Amniotic epithelial cell (primary cell): Measurements from ENCODE around the gene PLPPR1.
"Not testable (repeated sequence)": the region's sequence is repeated elsewhere in the genome, so short reads cannot be mapped to it uniquely, and the experiment has no call there.

Source experiments
- DNase-seq: peaks from one replicate; pipeline ENCODE4 v3.0.0-alpha.2; 2010; ENCODE audit warnings: low read depth

Gene PLPPR1

DNA sequence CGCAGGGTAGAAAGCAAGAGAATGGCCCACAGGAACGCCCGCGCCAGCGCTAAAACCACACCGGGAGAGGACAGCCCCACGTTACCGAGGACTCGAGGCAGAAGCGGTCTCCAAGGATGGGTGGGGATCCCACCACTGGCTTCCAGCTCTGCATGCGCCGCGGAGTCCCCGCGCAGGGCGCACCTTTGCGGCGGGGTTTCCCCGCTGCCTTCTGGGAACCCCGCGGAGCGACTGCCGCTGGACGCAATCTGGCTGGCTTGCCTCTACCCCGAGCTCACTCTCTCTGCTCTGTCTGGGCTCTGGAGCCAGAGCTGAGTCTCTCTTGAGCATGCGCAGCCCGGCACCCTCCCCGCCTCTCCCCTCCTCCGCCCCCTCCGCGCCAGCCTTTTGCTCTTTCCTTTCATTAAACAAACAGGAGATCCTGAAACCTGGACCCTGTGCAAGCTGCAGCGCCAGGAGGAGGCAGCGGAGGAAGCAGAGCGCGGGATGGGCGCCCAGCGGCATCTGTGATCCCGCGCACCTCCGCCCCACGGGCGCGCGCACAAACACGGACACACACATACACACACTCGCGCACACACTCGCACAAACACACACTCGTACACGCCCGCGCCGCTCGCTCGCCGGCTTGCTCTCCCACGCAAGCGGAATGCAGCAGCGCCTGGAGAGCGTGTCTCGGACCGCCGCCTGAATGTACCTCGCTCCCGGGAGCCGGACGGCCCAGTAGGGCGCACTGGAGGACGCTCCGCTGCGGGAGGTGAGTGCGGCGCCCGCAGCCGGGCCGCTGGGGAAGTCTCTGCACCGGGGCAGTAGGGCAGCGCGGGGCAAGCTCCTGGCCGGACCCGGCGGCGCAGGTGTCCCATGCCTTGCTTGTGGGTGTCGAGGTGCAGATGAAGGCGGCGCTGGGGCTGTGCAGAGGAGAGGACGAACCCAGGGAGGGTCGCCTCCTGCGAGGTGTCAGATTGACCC is at the start of gene PLPPR1:
Gene PLPPR1, plus strand, starts transcription at position 382 of the 969 bp plus-strand sequence.
- peak; percentile 12 for DNase-seq

DNA sequence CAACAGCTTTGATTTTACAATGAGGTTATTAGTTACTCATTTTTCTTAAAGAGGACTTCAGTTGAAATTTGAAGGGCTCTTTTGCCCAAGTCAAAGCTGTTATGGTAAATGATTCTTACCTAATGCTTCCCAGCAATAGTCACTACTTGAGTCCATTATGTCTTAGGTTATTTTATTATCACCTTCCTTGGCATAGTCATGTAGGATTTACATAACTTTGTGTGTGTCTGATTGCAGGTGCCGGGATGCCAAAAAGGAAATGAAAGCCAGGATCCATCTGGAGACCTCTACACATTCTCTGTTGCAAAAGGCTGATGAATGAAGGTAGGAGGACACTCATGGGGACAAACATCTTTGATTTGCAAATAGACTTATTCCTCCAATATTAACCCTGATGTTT is 38.8 kb upstream of the PLPPR1 start:
- no peak for DNase-seq

DNA sequence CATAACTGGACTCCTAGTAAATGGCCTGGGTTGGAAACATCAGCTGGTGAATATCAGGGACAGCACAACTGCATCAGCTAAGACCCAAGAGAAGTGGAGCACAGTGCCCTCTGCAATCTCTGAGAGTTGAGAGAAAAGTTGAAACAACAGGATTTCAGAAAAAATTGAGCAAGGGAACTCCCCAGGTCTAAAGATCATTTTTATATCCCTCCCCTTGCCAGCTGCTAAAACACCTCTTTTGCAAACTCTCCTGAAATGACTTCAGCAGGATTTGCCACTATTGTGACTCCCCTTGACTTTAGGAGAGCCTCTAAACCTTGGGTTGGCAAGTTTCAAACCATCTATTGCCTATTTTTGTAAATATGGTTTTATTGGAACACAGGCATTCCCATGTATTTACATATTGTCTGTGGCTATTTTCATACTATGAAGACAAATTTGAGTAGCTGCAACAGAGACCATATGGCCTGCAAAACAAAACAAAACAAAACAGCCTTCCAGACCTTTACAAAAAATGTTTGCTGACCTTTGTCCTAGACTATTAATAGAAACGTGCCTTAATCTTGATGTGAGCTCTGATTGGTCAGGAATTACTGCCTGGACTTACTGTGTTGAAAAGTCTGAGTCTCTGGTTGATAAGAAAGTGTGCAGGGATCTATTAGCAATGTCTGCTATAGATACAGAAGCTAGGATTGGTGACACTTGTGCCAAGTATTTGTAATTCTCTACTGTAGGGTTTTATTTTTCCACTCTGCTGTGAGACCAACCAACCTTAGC is 37.7 kb upstream of the PLPPR1 start:
- DNase-seq: no peak

DNA sequence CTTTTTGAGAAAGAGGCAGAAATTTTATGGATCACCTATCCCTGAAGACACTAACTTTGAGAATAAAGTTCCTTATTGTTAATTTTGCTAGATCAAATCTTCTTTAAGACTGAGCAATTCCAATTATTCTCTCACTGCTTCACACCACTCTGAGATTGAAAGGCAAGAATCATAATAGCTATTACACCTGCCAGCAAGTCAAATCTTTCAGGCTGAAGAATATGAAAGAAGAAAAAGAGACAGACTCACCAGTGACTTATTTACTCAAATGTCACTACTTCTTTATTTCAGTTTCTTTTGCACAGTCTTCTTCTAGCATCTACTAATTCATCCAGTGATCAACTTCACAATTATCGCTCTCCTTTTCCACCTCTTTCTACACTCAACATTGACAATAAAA is 35.9 kb upstream of the PLPPR1 start:
- no peak for DNase-seq

DNA sequence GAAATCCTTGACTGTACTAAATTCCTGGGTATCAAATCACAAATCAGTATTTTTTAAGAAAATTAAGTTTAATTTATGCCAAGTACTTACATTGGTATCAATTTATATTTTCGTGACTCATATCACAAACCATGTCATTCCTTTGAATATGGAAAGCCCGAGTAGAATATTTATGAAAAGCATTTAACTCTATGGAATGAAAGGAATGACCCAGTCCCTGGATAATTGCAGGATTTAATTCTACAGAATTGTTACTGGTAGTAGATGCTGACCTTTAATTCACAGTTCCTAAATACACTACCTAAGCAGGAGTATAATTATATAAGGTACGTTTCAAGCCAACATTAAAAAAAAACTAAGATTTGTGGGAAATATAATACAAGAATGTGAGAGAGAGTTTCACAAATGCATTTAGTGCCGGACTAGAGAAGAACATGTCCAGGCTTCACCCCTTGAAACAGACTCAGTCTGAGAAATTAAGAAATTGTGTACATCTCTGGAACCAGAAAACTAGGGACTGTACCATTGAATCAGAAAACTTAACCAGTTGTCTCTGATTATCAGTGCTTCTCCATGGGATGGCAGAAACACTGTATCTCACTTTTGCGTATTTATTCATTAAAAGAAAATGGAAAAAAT is 28.5 kb upstream of the PLPPR1 start:
- no peak for DNase-seq

DNA sequence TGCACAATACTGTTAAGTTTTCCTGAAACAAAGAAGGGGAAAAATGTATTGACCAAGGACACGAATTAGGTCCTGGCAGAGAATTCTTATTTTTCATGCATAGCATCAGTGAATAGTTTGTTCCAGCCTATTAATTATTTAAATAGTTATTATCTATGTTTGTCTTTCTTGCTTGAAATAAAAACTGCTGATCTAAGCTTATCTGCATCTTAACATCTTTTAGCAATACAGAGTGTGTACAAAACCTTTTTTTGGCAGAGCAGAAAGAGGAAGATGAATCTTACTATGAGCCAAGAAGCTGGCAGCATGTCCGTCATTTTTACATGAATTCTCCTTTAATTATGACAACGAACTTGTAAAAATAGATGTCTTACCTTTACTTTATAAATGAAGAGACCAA is 23.3 kb upstream of the PLPPR1 start:
- no peak for DNase-seq

DNA sequence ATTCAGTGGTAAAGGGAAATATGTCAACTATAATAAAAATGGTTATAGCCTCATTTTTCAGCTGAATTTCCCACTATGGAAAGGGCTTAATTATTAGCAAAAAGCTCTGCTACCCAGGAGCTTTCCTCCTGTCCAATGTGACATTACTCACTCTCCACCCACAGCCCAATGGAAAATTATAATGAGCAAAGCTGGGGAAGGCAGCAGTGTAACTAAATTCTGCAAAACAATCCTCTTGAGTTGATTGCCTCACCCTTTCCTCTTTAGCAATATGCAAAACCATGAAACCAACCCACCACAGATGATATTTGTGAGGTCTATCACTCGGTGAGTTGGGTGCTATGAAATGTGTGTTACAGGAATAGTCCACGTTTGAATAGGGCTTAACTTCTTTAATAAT is 14.0 kb upstream of the PLPPR1 start:
- no peak for DNase-seq

DNA sequence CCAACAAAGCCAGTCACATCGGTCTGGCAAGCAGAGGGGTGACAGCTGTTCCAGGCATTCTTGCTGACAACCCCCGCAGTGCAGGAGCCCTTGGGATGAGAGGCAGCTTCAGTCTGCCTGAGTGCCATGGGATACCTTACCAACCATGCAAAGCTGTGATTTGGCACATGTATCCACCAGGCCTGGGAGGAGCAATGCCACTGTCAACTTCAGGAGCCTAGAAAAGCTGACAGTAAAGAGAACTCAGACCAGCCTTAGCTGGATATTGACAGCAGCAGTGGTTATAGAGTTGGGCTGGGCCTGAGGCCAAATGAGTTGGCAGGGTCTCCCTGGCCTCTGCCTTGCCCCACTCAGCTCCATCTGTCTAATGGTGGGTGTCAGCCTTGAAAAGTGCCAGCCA is 10.1 kb upstream of the PLPPR1 start:
- DNase-seq: no peak

DNA sequence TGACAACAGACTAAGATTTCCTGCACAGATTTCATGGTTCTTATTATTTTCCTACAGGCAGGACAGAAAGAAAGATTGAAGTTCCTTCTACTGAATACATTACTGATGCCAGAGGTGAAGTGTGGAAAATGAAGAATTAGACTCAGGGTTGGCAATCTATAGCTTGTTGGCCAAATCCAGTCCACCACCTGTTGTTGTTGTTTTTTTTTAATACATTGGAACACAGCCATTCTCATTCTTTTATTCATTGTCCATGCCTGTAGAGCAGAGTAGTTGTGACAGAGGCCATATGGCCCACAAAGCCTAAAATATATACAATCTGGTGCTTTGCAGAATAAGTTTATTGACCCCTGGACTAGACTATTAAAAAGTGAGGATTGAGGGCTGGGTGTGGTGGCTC is 5.8 kb upstream of the PLPPR1 start:
- DNase-seq: no peak

DNA sequence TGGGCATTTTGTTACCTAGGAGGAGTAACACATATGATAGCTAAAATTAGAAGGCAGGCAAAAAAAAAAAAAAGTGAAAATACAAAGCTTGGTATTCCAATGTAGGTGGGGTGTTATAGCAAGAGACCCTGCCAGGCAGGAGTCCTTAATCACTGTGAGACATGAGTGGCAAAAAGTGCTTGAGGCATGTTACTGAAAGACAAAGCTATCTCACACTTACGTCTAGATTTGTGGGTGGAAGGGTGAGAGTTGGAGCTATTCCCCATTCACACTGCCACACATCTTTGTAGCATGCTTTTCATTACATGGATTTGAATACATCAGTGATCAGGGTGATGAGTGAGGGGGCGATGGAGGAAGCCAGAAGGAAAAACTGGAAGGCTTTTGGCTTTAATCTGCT is 2.6 kb upstream of the PLPPR1 start:
- DNase-seq: no peak

DNA sequence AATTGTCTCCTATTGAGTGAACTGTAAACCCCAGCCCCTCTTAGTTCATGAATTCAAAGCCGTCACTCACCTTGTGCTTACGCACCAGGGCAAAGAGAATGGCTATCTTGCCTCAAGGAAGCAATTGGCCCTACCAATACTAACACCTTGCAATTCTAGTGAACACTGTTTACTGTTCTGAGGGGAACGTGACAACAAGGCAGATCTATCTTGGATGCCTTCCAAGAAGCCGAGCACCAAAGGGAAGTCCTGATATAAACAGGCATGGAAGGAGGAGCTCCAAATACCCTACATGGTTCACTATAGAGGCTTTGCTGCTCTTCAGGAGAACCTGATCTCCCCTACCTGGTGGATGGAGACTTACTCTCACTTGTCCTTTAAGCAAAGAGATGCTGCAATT is 1.7 kb upstream of the PLPPR1 start:
- DNase-seq: no peak

DNA sequence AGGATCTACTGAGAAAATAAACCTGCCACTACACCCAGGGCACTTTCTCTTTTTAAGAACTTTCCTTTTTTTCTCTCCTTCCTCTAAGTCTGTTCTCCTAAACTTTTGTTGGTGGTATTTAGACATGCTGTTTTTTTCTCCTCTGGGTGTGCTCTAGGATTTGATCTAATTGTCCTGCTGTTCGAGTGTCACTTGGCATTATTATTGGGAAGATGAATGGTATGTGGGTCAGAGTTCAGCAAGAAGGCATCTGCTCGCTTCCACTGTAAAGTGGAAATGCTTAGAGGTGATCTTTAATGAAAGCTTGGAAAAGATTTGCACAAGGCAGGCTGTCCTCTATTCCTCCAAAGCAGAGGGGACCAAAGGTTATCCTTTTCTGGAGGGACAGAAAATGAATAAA is 1.3 kb upstream of the PLPPR1 start:
- DNase-seq: no peak

DNA sequence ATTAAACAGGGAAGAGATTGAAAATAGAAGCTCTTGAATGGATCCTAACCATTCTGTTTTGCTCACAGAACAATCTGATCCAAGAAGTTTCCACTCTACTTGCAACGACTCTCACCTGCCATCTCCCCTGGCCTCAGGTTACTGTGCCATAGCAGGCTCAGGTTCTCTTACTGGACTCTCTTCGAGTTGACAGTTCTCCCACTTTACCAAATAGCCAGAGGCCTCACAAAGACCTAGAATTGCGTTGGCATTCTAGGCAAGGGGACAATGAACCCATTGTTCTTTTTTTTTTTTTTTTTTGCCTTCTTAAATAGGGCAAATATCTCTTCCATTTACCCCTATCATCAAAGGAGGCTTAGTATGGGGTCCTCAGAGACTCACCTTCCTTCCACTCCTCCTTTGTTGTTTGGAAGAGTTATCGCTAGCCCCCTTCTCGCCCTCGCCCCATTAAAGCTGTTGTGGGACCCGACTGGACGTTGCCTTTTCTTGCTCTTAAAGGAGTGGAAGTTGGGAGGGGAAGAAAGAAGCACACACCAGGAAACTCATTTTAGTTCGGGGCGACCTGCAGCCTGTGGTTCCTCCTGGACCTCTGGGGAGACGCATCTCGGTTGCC is 688 bp upstream of the PLPPR1 start:
- no peak for DNase-seq

DNA sequence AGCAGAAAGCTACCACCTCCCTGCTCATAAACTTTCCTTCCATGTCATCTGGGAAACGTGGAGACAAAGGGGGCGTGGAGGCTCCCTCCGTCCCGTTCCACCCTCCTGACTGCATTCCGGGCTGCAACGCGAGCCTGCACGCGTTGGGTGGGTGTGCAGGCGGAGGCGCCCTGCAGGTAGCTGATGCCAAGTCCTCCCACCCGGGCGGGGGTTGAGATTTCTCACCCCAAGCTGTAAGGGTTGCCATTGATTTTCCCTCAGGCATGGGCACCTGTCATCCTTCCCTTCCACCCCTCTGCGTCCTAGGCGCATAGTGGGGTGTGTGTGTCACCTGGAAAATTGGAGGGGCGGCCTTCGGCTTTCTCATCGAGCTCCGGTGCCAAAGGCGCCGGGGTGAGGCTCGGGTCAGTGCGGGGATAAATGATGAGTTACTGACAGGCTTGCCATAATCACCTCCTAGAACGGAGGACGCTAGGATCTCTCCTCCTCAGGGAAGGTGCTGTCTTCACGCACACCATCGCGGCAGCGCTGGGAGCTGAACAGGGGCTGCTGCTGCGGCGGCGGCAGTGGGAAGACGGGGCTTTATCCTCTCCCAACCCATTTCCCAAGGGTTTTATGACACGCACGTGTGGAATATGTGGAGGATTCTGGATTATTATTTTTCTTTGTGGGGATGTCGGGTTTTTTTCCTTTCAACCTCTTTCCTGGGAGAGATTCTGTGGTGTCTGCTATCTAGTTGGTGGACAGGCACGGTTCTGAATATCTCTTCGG is 973 bp downstream of the PLPPR1 start:
- DNase-seq: no peak

DNA sequence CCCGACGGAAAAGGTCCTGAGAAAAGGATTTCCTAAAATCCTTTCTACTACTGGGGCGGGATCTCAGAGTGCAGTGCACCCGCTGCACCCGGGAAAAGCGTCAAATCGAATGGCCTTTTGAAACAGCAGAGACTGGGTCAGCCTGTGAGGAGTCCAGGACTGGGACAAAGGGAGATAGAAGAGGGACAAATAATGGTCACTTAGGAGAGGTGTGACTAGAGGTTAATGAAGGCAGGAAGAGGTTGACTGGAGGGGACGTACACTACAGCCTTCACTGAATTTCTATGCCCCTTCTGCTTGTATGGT is 1.5 kb downstream of the PLPPR1 start:
- DNase-seq: no peak

DNA sequence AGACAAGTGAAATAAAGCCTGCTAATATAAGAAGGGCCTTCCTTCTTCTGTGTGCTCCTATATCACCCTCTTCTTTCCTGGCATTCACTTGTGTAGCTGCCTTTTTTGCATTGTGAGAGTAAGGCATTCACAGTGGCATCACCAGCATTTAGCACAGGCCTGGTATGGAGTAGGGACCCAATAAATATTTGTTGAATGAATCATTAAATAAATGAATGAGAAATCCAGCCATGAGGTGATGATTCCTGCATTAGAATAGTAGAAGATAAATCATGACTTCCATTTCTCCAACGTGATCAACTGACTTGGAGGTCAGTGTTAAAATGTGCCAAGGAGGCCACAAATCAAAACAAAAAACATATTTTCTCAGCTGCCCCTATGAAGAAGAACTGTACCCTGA is 3.9 kb downstream of the PLPPR1 start:
- no peak for DNase-seq

DNA sequence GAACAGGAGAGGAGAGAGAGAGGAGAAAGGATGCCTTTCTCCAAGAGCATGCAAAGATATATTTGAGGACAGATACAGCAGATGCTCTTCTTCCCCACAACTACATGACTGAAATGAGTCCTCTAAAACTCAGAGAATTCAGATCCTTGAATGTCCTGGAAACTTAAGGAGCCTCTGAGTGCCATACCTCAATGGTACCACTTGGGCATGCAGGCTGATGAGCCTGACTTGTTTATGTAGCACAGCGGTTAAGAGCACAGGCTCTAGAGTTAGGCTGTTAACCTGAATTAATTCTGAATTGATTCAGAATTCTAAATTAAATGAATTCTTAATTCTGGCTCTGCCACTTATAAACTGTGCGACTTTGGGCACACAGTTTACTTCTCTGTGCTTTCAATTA is 5.7 kb downstream of the PLPPR1 start:
- no peak for DNase-seq

DNA sequence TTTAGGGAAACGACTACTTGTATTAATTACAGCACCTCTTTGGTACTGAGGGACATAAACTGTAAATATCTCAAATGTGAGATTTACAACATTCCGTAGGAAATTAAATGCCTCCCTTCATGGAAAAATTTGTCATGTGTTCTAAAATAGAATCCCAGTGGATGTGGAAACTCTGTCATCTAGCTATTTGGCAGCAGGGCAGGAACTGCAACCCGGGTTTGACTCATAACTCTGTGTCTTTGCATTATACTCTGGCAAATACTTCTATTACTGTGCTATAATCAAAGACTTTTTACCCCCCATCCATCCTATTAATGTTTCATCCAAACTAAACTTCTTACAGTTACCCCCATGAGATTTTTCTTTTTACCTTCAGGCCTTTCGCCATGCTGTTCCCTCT is 6.6 kb downstream of the PLPPR1 start:
- no peak for DNase-seq

DNA sequence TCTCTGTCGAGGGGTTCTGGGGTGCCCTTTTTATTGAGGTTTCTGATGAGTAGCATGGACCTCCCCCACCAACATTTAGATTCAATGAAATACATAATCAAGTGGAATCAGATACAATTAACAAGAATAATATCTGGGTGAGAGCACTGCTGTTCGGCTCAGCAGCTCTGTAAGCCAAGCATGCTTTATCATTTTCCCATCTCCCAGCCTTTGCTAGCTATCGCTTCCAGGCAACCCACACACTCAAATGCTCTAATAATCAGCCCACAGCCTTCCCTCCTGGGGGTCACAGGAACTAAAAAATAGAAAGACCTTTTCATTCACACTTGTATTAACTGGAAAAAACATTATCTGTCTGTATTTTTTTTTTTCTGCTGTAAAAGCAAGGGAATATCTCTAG is 8.9 kb downstream of the PLPPR1 start:
- DNase-seq: no peak

DNA sequence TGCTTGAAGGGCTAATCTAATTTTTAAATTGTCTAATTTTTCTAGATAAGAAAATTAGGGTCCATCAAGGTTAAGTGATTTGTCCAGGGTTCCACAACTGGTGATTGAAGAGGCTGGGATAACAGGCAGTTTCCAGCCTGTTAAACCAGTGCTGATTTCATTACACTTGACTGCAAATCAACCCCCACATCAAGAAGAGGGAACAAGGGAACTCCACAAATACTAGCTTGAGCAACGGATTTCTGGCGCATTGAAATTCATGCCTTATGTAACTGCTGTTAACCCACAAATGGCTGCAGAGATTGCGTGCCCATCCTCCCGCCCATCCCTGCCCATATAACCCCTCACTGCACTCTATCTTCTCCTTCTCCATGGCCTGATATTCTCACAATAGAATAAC is 10.0 kb downstream of the PLPPR1 start:
- DNase-seq: no peak

DNA sequence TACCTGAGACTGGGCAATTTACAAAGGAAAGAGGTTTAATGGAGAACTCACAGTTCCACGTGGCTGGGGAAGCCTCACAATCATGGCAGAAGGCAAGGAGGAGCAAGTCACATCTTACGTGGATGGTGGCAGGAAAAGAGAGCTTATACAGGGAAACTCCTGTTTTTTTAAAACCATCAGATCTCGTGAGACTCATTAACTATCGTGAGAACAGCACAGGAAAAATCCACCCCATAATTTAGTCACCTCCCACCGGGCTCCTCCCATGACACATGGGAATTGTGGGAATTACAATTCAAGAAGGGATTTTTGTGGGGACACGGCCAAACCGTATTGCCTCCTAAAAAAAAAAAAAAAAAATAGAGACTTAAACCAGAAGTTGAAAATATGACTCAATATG is 11.1 kb downstream of the PLPPR1 start:
- not testable (repeated sequence) for DNase-seq
